ENCODE measurements around the gene ULBP2. TPM values are rescaled to one million over a fixed set of nuclear protein-coding genes. Genes with fewer than 3 reads are reported as not detected.

The ULBP2 gene
- total and polyA plus RNA-seq, 2 of the 8 experiments (the other 6 are each of a cell fraction or from before 2014, with no cell fraction given): 0.05 TPM; not detected in 1

GRCh38 chr6:149975400-149975799 lies 33.6 kb downstream of the ULBP2 start (continued):
- TF ChIP-seq CHD7 (IDR thresholded peaks at IDR 0.05; ENCODE audit: insufficient replicate concordance, low read length) (no peak), POLR2AphosphoS5 (IDR thresholded peaks at IDR 0.05; ENCODE audit: low read depth, low read length) (no peak), SRF (IDR thresholded peaks at IDR 0.05; ENCODE audit: low read depth, low read length) (no peak), SP1 (IDR thresholded peaks at IDR 0.05; ENCODE audit: low read depth, low read length) (no peak)
- TF ChIP-seq, protein P1, sequence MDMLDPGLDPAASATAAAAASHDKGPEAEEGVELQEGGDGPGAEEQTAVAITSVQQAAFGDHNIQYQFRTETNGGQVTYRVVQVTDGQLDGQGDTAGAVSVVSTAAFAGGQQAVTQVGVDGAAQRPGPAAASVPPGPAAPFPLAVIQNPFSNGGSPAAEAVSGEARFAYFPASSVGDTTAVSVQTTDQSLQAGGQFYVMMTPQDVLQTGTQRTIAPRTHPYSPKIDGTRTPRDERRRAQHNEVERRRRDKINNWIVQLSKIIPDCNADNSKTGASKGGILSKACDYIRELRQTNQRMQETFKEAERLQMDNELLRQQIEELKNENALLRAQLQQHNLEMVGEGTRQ (IDR thresholded peaks at IDR 0.05; ENCODE audit: low read length): no peak

Data from H1 (cell line).